ENCODE data around the gene STMND1. TPM values are rescaled to one million over a fixed set of nuclear protein-coding genes. Genes with fewer than 3 reads are reported as not detected.

STMND1 gene
- polyA plus RNA-seq, 1 experiment = not detected

GRCh38 chr6:17098538-17098937 lies 3.3 kb upstream of the STMND1 start:
- no peaks in the 10 kb centered on the region for H3K9me3 ChIP-seq (ENCODE audit: control insufficient read depth, insufficient read depth, low read length)
- H3K4me3 ChIP-seq (ENCODE audit: low read depth, low read length) = no peak overlapping the region
- ChIA-PET CTCF (interaction anchor here (0.6 to 3.8 kb wide), 6 partner anchors 8 to 813 kb away, joined by 3 to 20 read pairs (median 3); no protein-coding TSS in a partner anchor), POLR2A (interaction anchor here (0.6 kb wide), 1 partner anchor 375 kb away, joined by 5 read pairs; no protein-coding TSS in a partner anchor)
- no peak overlapping the region for H3K27ac ChIP-seq (ENCODE audit: low read depth, low read length)
- TF ChIP-seq, protein P1, sequence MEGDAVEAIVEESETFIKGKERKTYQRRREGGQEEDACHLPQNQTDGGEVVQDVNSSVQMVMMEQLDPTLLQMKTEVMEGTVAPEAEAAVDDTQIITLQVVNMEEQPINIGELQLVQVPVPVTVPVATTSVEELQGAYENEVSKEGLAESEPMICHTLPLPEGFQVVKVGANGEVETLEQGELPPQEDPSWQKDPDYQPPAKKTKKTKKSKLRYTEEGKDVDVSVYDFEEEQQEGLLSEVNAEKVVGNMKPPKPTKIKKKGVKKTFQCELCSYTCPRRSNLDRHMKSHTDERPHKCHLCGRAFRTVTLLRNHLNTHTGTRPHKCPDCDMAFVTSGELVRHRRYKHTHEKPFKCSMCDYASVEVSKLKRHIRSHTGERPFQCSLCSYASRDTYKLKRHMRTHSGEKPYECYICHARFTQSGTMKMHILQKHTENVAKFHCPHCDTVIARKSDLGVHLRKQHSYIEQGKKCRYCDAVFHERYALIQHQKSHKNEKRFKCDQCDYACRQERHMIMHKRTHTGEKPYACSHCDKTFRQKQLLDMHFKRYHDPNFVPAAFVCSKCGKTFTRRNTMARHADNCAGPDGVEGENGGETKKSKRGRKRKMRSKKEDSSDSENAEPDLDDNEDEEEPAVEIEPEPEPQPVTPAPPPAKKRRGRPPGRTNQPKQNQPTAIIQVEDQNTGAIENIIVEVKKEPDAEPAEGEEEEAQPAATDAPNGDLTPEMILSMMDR (IDR thresholded peaks at IDR 0.05; ENCODE audit: low read depth, low read length) = no peak
- no peak for DNase-seq (ENCODE audit: low read depth, low spot score)
- H3K27me3 ChIP-seq (ENCODE audit: control insufficient read depth, insufficient read depth, low read length) = peaks cover 34% of the 10 kb centered on the region

DNA sequence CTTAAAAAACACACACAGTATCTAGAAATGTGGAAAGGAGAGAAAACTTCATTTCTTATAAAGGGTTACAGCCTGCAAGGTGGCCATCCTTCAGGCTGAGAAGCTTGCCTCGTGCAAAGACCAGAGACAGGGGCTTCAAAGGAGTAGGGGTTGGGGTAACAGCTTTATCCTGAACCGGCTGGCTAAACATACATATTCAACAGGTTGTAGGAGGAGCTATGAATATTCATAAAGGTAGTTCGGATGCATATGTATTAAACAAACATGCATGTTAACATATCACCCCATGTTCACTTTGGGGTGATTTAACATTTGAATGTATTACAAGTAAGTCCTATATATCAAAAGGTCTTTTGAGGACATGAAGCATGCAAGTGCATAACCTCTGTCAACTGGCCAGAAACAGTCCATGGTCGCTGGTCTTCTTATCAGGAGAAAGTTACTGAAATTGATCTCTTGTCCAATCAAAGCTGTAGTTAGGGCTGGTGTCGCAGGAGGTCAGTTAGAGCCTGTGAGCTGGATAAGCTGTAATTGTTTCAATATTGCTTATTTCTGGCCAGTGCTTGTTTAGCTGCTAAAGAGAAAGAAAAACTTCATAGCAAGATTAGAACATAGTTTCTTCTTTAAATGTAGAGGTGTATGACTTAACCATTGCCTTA lies 2.3 kb upstream of the STMND1 start:
- Histone ChIP-seq H3K9me3 (ENCODE audit: control insufficient read depth, insufficient read depth, low read length) (no peaks in the 10 kb centered on the region), H3K4me3 (ENCODE audit: low read depth, low read length) (no peak overlapping the region), H3K27ac (ENCODE audit: low read depth, low read length) (no peak overlapping the region), H3K27me3 (ENCODE audit: control insufficient read depth, insufficient read depth, low read length) (peaks cover 34% of the 10 kb centered on the region)
- TF ChIP-seq, protein P1 (IDR thresholded peaks at IDR 0.05; ENCODE audit: low read depth, low read length) = no peak
- CTCF ChIA-PET = interaction anchor here (0.5 to 3.8 kb wide), 6 partner anchors 9 to 814 kb away, joined by 3 to 20 read pairs (median 4); no protein-coding TSS in a partner anchor
- POLR2A ChIA-PET = interaction anchor here (0.6 to 0.7 kb wide), 2 partner anchors 9 to 374 kb away, joined by 3 to 5 read pairs; no protein-coding TSS in a partner anchor
- DNase-seq (ENCODE audit: low read depth, low spot score) = no peak

GRCh38 chr6:17100806-17101205 lies 1.0 kb upstream of the STMND1 start:
- DNase-seq (ENCODE audit: low read depth, low spot score) = no peak
- Histone ChIP-seq H3K27ac (ENCODE audit: low read depth, low read length) (no peak overlapping the region), H3K27me3 (ENCODE audit: control insufficient read depth, insufficient read depth, low read length) (peaks cover 34% of the 10 kb centered on the region), H3K4me3 (ENCODE audit: low read depth, low read length) (no peak overlapping the region), H3K9me3 (ENCODE audit: control insufficient read depth, insufficient read depth, low read length) (no peaks in the 10 kb centered on the region)
- TF ChIP-seq, protein P1 (IDR thresholded peaks at IDR 0.05; ENCODE audit: low read depth, low read length) = no peak
- ChIA-PET CTCF (interaction anchor here (3.8 kb wide), 1 partner anchor 15 kb away, joined by 20 read pairs; no protein-coding TSS in a partner anchor), POLR2A (interaction anchor here (0.6 kb wide), 1 partner anchor 9 kb away, joined by 8 read pairs; no protein-coding TSS in a partner anchor)

DNA sequence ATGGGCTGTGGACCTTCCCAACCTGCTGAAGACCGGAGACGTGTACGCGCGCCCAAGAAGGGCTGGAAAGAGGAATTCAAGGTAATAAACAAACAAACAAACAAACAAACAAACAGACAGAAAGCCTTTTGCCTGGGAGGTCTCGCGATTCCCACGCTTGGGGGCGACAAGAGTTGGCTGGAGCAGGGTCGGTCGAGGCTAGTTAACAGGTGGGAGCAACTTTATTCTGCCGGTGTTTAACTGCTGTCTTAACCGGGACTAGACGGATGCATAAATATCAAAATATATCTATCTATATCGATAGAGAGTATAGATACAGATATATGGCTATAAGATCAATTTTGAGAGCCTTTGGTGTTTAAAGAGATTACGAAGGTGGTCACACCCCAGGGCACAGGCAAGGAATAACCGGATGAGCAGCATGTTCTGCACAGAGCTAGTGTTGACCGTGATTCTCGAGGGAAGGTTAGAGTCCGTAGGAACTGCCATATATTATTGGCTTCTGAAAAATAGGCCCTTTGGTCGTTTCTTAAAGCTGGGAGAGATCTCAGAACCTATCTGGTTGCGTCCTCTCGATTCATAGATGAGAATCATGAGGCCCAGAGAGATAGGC lies 514 bp downstream of the STMND1 start:
- TF ChIP-seq, protein P1 (IDR thresholded peaks at IDR 0.05; ENCODE audit: low read depth, low read length) = no peak
- no peak for DNase-seq (ENCODE audit: low read depth, low spot score)
- Histone ChIP-seq H3K27ac (ENCODE audit: low read depth, low read length) (no peak overlapping the region), H3K27me3 (ENCODE audit: control insufficient read depth, insufficient read depth, low read length) (peaks cover 34% of the 10 kb centered on the region), H3K9me3 (ENCODE audit: control insufficient read depth, insufficient read depth, low read length) (no peaks in the 10 kb centered on the region), H3K4me3 (ENCODE audit: low read depth, low read length) (peak overlapping the region; percentile 52)
- ChIA-PET CTCF (no interaction called here), POLR2A (no interaction called here)

- TF ChIP-seq, protein P1 (IDR thresholded peaks at IDR 0.05; ENCODE audit: low read depth, low read length) = peak; percentile 35
- DNase-seq (ENCODE audit: low read depth, low spot score) = no peak
- peaks cover 32% of the 10 kb centered on the region for H3K27me3 ChIP-seq (ENCODE audit: control insufficient read depth, insufficient read depth, low read length)
- ChIA-PET POLR2A (no interaction called here), CTCF (no interaction called here)
- no peaks in the 10 kb centered on the region for H3K9me3 ChIP-seq (ENCODE audit: control insufficient read depth, insufficient read depth, low read length)
- no peak overlapping the region for H3K4me3 ChIP-seq (ENCODE audit: low read depth, low read length)
- H3K27ac ChIP-seq (ENCODE audit: low read depth, low read length) = no peak overlapping the region
Measured at GRCh38 chr6:17103715-17104114, 1.9 kb downstream of the STMND1 start.
